H9 (cell line): ENCODE results near the gene SMARCD3. TPM values are rescaled to one million over a fixed set of nuclear protein-coding genes. Genes with fewer than 3 reads are reported as not detected.

Source experiments
- DNase-seq: peaks from one replicate; pipeline ENCODE4 v3.0.0-alpha.2; 2017
- H2AFZ ChIP-seq: one replicate; pipeline ENCODE4 v1.6.1; 2013; ENCODE audit warnings: mild to moderate bottlenecking, low read length, control low read depth, moderate library complexity
- H2AK5ac ChIP-seq: 2 replicates; pipeline ENCODE4 v1.6.1; 2013; ENCODE audit warnings: low read length, control low read depth, mixed read lengths; ENCODE audit not compliant: insufficient read length
- H2BK120ac ChIP-seq: one replicate; pipeline ENCODE4 v1.6.1; 2013; ENCODE audit warnings: low read depth, mild to moderate bottlenecking, low read length, control low read depth, inconsistent platforms; ENCODE audit not compliant: poor library complexity, severe bottlenecking
- H2BK12ac ChIP-seq: 2 replicates; pipeline ENCODE4 v1.6.1; 2013; ENCODE audit warnings: low read length, control low read depth, mixed read lengths, low read depth; ENCODE audit not compliant: insufficient read length
- H2BK15ac ChIP-seq: 2 replicates; pipeline ENCODE4 v1.6.1; 2013; ENCODE audit warnings: low read depth, low read length, control low read depth
- H2BK20ac ChIP-seq: one replicate; pipeline ENCODE4 v1.6.1; 2013; ENCODE audit warnings: low read depth, mild to moderate bottlenecking, low read length, control low read depth, inconsistent platforms; ENCODE audit not compliant: poor library complexity, severe bottlenecking
- H2BK5ac ChIP-seq: 2 replicates; pipeline ENCODE4 v1.6.1; 2013; ENCODE audit warnings: low read length, control low read depth, mixed read lengths; ENCODE audit not compliant: insufficient read length
- H3K14ac ChIP-seq: 2 replicates; pipeline ENCODE4 v1.6.1; 2013; ENCODE audit warnings: low read length, control low read depth; ENCODE audit not compliant: insufficient read depth
- H3K18ac ChIP-seq: 2 replicates; pipeline ENCODE4 v1.6.1; 2013; ENCODE audit warnings: low read depth, mild to moderate bottlenecking, mixed read lengths, low read length, control low read depth; ENCODE audit not compliant: insufficient read length
- H3K23ac ChIP-seq: 2 replicates; pipeline ENCODE4 v1.6.1; 2013; ENCODE audit warnings: low read length, control low read depth, mixed read lengths, low read depth; ENCODE audit not compliant: insufficient read length
- H3K23me2 ChIP-seq: 2 replicates; pipeline ENCODE4 v1.6.1; 2013; ENCODE audit warnings: low read depth, mild to moderate bottlenecking, mixed read lengths, low read length, control low read depth; ENCODE audit not compliant: insufficient read length, poor library complexity, severe bottlenecking
- H3K27ac ChIP-seq: 2 replicates; pipeline ENCODE4 v1.5.1; 2013; ENCODE audit warnings: low read length, control low read depth, mixed read lengths, low read depth; ENCODE audit not compliant: insufficient read length
- H3K27me3 ChIP-seq: 2 replicates; pipeline ENCODE4 v1.6.1; 2013; ENCODE audit warnings: low read length, control low read depth, inconsistent platforms; ENCODE audit not compliant: insufficient read depth
- H3K4ac ChIP-seq: 2 replicates; pipeline ENCODE4 v1.6.1; 2013; ENCODE audit warnings: low read depth, mild to moderate bottlenecking, control low read depth, inconsistent platforms, low read length, moderate library complexity
- H3K4me1 ChIP-seq: 2 replicates; pipeline ENCODE4 v1.6.1; 2013; ENCODE audit warnings: low read length, control low read depth, inconsistent platforms; ENCODE audit not compliant: insufficient read depth
- H3K4me2 ChIP-seq: 2 replicates; pipeline ENCODE4 v1.6.1; 2013; ENCODE audit warnings: low read length, control low read depth, mixed read lengths; ENCODE audit not compliant: insufficient read length, insufficient read depth
- H3K56ac ChIP-seq: 2 replicates; pipeline ENCODE4 v1.6.1; 2013; ENCODE audit warnings: low read depth, mild to moderate bottlenecking, mixed read lengths, low read length, control low read depth; ENCODE audit not compliant: insufficient read length
- H3K79me1 ChIP-seq: 2 replicates; pipeline ENCODE4 v1.6.1; 2013; ENCODE audit warnings: low read depth, mild to moderate bottlenecking, moderate library complexity, low read length, control low read depth, inconsistent platforms; ENCODE audit not compliant: insufficient read depth, poor library complexity, severe bottlenecking
- H3K79me2 ChIP-seq: 2 replicates; pipeline ENCODE4 v1.6.1; 2013; ENCODE audit warnings: low read length, control low read depth, inconsistent platforms; ENCODE audit not compliant: insufficient read depth
- H3K9ac ChIP-seq: 2 replicates; pipeline ENCODE4 v1.6.1; 2013; ENCODE audit warnings: low read length, control low read depth, mixed read lengths; ENCODE audit not compliant: insufficient read length; ENCODE audit errors: extremely low read depth
- H3K9me3 ChIP-seq: one replicate; pipeline ENCODE4 v1.6.1; 2013; ENCODE audit warnings: low read depth, low read length, inconsistent platforms; ENCODE audit not compliant: control insufficient read depth
- H3T11ph ChIP-seq: one replicate; pipeline ENCODE4 v1.6.1; 2013; ENCODE audit warnings: mild to moderate bottlenecking, low read length, control low read depth, inconsistent platforms
- H4K20me1 ChIP-seq: one replicate; pipeline ENCODE4 v1.6.1; 2013; ENCODE audit not compliant: control insufficient read depth, insufficient read length, insufficient read depth
- H4K5ac ChIP-seq: 2 replicates; pipeline ENCODE4 v1.6.1; 2013; ENCODE audit warnings: low read depth, mild to moderate bottlenecking, mixed read lengths, low read length, control low read depth; ENCODE audit not compliant: insufficient read length
- H4K8ac ChIP-seq: replicated peaks from 2 replicates; pipeline ENCODE4 v1.6.1; 2013; ENCODE audit warnings: low read length, control low read depth, mixed read lengths, low read depth; ENCODE audit not compliant: insufficient read length
- H4K91ac ChIP-seq: 2 replicates; pipeline ENCODE4 v1.6.1; 2013; ENCODE audit warnings: low read depth, mild to moderate bottlenecking, moderate library complexity, mixed read lengths, low read length, control low read depth; ENCODE audit not compliant: insufficient read length
- H3K27ac Mint-ChIP-seq, 3 experiments: 2 replicates in 2 of 3; 3 replicates in 1 of 3; pipeline ENCODE4 v1.8.0; 2020 to 2021; ENCODE audit warnings: mixed read lengths in 3 of 3, mild to moderate bottlenecking in 1 of 3, moderate library complexity in 1 of 3
- H3K27me3 Mint-ChIP-seq: 2 replicates; pipeline ENCODE4 v1.8.0; 2021; ENCODE audit warnings: low read depth, mild to moderate bottlenecking, moderate library complexity, mixed read lengths
- H3K36me3 Mint-ChIP-seq, 3 experiments: 2 replicates in 2 of 3; 3 replicates in 1 of 3; pipeline ENCODE4 v1.8.0; 2020 to 2021; ENCODE audit warnings: low read depth in 3 of 3, mixed read lengths in 3 of 3; ENCODE audit not compliant: insufficient read depth in 1 of 3
- H3K4me1 Mint-ChIP-seq, 2 experiments: 2 replicates each; pipeline ENCODE4 v1.8.0; 2020; ENCODE audit warnings: mixed read lengths in 2 of 2
- H3K4me3 Mint-ChIP-seq, 2 experiments: 2 replicates in 1 of 2; 3 replicates in 1 of 2; pipeline ENCODE4 v1.8.0; 2020 to 2021; ENCODE audit warnings: mild to moderate bottlenecking in 2 of 2, mixed read lengths in 2 of 2, moderate library complexity in 1 of 2
- H3K9me3 Mint-ChIP-seq, 2 experiments: 2 replicates in 1 of 2; 3 replicates in 1 of 2; pipeline ENCODE4 v1.8.0; 2020; ENCODE audit warnings: mild to moderate bottlenecking in 2 of 2, mixed read lengths in 2 of 2, moderate library complexity in 1 of 2
- WGBS: extraction: QIAGEN DNeasy Blood & Tissue Kit; methylation state at CpG from one replicate; pipeline ENCODE4 v1.1.7; 2013; ENCODE audit warnings: missing lambda C conversion rate, low lambda C conversion rate, mixed read lengths; ENCODE audit not compliant: insufficient read length; ENCODE audit errors: extremely low coverage; 5-methylcytosine and 5-hydroxymethylcytosine counted together
- total RNA-seq: library from RNA; stranded (reverse); gene quantifications from 2 replicates; pipeline ENCODE4 v1.2.1, GENCODE V29; 2021
- TF ChIP-seq, protein P1 (sequence below): fragments of 200-600 bp; sonication (generic); conservative IDR thresholded peaks from 3 replicates; pipeline ENCODE4 v1.8.0; 2021; ENCODE audit warnings: antibody characterized with exemption, mild to moderate bottlenecking

Gene SMARCD3
- total RNA-seq, 1 experiment from 2014 or later, result 5.0 TPM

DNA sequence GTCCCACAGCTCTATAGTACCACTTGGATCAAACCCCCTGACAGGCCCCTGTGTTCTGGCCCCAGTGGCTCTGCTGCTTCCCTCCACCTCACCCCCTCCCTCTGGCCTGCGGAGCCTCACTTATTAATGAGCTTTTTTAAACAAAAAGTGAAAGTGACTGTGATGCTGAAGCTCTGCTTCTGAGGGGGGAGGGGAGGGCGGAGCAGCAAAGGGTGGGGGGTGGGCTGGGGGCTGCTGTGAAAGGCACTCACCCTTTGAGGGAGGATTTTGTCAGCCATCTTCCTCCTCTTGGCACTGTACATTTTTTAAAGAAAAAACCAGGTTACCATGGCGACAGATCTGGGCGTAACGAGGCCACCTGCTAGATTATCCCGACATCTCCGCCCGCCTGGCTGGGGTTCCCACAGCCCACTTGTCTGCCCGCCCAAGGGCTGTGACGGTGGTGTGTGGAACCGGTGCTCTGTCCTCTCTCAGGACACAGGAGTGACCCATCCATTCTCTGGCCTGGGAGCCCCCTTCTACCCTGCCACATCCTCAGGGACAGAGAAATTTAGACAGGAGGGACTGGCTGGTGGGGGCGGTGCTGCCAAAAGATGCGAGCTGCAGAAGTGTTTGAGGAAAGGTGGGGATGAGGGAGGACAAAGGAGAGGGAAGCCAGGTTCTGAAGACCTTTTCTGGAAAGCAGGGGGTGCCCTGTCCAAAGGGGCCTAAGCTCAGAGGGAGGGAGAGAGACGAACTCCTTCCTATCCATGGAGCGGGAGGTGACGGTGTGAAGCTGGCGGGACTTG lies 4.9 kb downstream of the SMARCD3 start:
- H4K20me1 ChIP-seq, result no peaks in the 10 kb centered on the region
- no peak overlapping the region for H3K18ac ChIP-seq
- no peak overlapping the region for H3T11ph ChIP-seq
- no peak overlapping the region for H2BK15ac ChIP-seq
- no peaks in the 10 kb centered on the region; the same call in 1 of the 2 replicates for H3K4me1 ChIP-seq
- Mint-ChIP-seq H3K36me3 (peaks cover 2 to 5% (median 2%) of the 10 kb centered on the region in 3 experiments; a peak in 6 of 7 replicates), H3K9me3 (no peaks in the 10 kb centered on the region; a peak in 1 of 5 replicates), H3K27ac (no peak overlapping the region; a peak in 1 of 7 replicates), H3K27me3 (peaks cover 50% of the 10 kb centered on the region), H3K4me1 (peaks cover 36 to 46% of the 10 kb centered on the region in 2 experiments), H3K4me3 (peak overlapping the region in 1 of 2 experiments; percentile 38; a peak in 1 of 5 replicates)
- no peak overlapping the region for H3K9ac ChIP-seq
- no peak overlapping the region for H2BK120ac ChIP-seq
- H3K27ac ChIP-seq, result no peak overlapping the region
- H2BK20ac ChIP-seq, result no peak overlapping the region
- no peak overlapping the region for H2AFZ ChIP-seq
- no peak overlapping the region for H3K56ac ChIP-seq
- peaks cover 4% of the 10 kb centered on the region for H3K23me2 ChIP-seq
- WGBS, result no CpG with 5 or more reads among the region's 17 CpGs
- H3K23ac ChIP-seq, result no peak overlapping the region
- no peak overlapping the region for H4K91ac ChIP-seq
- no peak overlapping the region for H4K8ac ChIP-seq
- H3K4ac ChIP-seq, result no peak overlapping the region
- H2BK5ac ChIP-seq, result no peak overlapping the region
- H2AK5ac ChIP-seq, result no peak overlapping the region
- no peaks in the 10 kb centered on the region for H3K9me3 ChIP-seq
- H3K79me2 ChIP-seq, result no peaks in the 10 kb centered on the region
- no peak overlapping the region for H3K4me2 ChIP-seq
- H3K79me1 ChIP-seq, result no peaks in the 10 kb centered on the region
- H3K14ac ChIP-seq, result no peak overlapping the region
- H4K5ac ChIP-seq, result no peak overlapping the region
- TF ChIP-seq, protein P1, sequence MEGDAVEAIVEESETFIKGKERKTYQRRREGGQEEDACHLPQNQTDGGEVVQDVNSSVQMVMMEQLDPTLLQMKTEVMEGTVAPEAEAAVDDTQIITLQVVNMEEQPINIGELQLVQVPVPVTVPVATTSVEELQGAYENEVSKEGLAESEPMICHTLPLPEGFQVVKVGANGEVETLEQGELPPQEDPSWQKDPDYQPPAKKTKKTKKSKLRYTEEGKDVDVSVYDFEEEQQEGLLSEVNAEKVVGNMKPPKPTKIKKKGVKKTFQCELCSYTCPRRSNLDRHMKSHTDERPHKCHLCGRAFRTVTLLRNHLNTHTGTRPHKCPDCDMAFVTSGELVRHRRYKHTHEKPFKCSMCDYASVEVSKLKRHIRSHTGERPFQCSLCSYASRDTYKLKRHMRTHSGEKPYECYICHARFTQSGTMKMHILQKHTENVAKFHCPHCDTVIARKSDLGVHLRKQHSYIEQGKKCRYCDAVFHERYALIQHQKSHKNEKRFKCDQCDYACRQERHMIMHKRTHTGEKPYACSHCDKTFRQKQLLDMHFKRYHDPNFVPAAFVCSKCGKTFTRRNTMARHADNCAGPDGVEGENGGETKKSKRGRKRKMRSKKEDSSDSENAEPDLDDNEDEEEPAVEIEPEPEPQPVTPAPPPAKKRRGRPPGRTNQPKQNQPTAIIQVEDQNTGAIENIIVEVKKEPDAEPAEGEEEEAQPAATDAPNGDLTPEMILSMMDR, result no peak
- H3K27me3 ChIP-seq, result peaks cover 9% of the 10 kb centered on the region; the same call in 1 of the 2 replicates
- DNase-seq, result no peak
- H2BK12ac ChIP-seq, result no peak overlapping the region
